IMR-90 (cell line): ENCODE data around the gene HNMT. TPM values are rescaled to one million over a fixed set of nuclear protein-coding genes. Genes with fewer than 3 reads are reported as not detected.

Experiments
- ATAC-seq: fragments of 200-7000 bp; cut with Tn5 transposase; 2 replicates; pipeline ENCODE4 v1.9.1; 2020; ENCODE audit warnings: low read depth, mild to moderate bottlenecking, moderate library complexity
- BruUV-seq: library from RNA; stranded (reverse); fragments of 400-500 nt; replicated peaks from 2 replicates; lab custom pipeline; 2021; lab: Mats Ljungman, UMichigan
- CTCF ChIA-PET: fragments of 300-600 bp; formaldehyde crosslinking; extraction: SDS; loops from one replicate; lab custom pipeline; 2021; ENCODE audit warnings: antibody characterized with exemption; lab: Yijun Ruan, JAX
- POLR2A ChIA-PET: fragments of 300-600 bp; sonication (Branson Sonifier 250); formaldehyde crosslinking; loops from one replicate; lab custom pipeline; 2022; ENCODE audit warnings: antibody characterized with exemption; ENCODE audit not compliant: unreplicated experiment; lab: Charles Lee
- DNase-seq: peaks from one replicate; pipeline ENCODE4 v3.0.0; 2013
- H2AFZ ChIP-seq: replicated peaks from 2 replicates; pipeline ENCODE3; 2013; ENCODE audit warnings: low read length, mild to moderate bottlenecking; ENCODE audit not compliant: poor library complexity
- H2AK5ac ChIP-seq: 2 replicates; pipeline ENCODE4 v1.6.1; 2013; ENCODE audit warnings: low read depth, low read length, inconsistent platforms
- H2AK9ac ChIP-seq: replicated peaks from 2 replicates; pipeline ENCODE3; 2013; ENCODE audit warnings: mild to moderate bottlenecking, low read depth, low read length, moderate library complexity; ENCODE audit not compliant: poor library complexity
- H2BK120ac ChIP-seq: 2 replicates; pipeline ENCODE4 v1.6.1; 2013; ENCODE audit warnings: low read depth, low read length, inconsistent platforms
- H2BK15ac ChIP-seq: 3 replicates; pipeline ENCODE4 v1.6.1; 2013; ENCODE audit warnings: low read depth, low read length, inconsistent platforms
- H2BK20ac ChIP-seq: 2 replicates; pipeline ENCODE4 v1.6.1; 2013; ENCODE audit warnings: low read depth, mild to moderate bottlenecking, inconsistent platforms, low read length, moderate library complexity
- H2BK5ac ChIP-seq: 2 replicates; pipeline ENCODE4 v1.6.1; 2013; ENCODE audit warnings: mild to moderate bottlenecking, low read depth, low read length, inconsistent platforms; ENCODE audit not compliant: poor library complexity, severe bottlenecking
- H3K14ac ChIP-seq: replicated peaks from 2 replicates; pipeline ENCODE4 v1.6.1; 2013; ENCODE audit warnings: low read depth, low read length, inconsistent platforms
- H3K18ac ChIP-seq: 2 replicates; pipeline ENCODE4 v1.6.1; 2013; ENCODE audit warnings: low read depth, low read length, control low read depth
- H3K23ac ChIP-seq: 2 replicates; pipeline ENCODE4 v1.6.1; 2013; ENCODE audit warnings: low read depth, low read length, inconsistent platforms
- H3K27ac ChIP-seq: 2 replicates; pipeline ENCODE4 v1.5.1; 2013; ENCODE audit warnings: mild to moderate bottlenecking, control low read depth, low read length; ENCODE audit not compliant: insufficient read depth
- H3K27me3 ChIP-seq: 2 replicates; pipeline ENCODE4 v1.6.1; 2013; ENCODE audit warnings: low read length; ENCODE audit not compliant: control insufficient read depth, insufficient read depth
- H3K36me3 ChIP-seq: 2 replicates; pipeline ENCODE4 v1.6.1; 2013; ENCODE audit warnings: low read length, mixed read lengths; ENCODE audit not compliant: control insufficient read depth, insufficient read depth
- H3K4ac ChIP-seq: 2 replicates; pipeline ENCODE4 v1.6.1; 2013; ENCODE audit warnings: low read depth, low read length, inconsistent platforms
- H3K4me1 ChIP-seq: 2 replicates; pipeline ENCODE4 v1.6.1; 2013; ENCODE audit warnings: low read length, mixed read lengths; ENCODE audit not compliant: control insufficient read depth, insufficient read depth
- H3K4me2 ChIP-seq: 2 replicates; pipeline ENCODE4 v1.6.1; 2013; ENCODE audit warnings: low read depth, mild to moderate bottlenecking, control low read depth, low read length, moderate library complexity
- H3K4me3 ChIP-seq: 2 replicates; pipeline ENCODE4 v1.5.1; 2013; ENCODE audit warnings: low read depth, mild to moderate bottlenecking, control low read depth, low read length, moderate library complexity; ENCODE audit not compliant: insufficient read depth
- H3K56ac ChIP-seq: 2 replicates; pipeline ENCODE4 v1.6.1; 2013; ENCODE audit warnings: low read length, inconsistent platforms; ENCODE audit not compliant: insufficient read depth; ENCODE audit errors: extremely low read depth
- H3K79me1 ChIP-seq, 2 experiments: 2 replicates each; pipeline ENCODE4 v1.6.1; 2013; ENCODE audit warnings: low read length in 2 of 2, inconsistent platforms in 1 of 2, low read depth in 1 of 2
- H3K9ac ChIP-seq: 2 replicates; pipeline ENCODE4 v1.6.1; 2013; ENCODE audit warnings: low read depth, low read length, control low read depth
- H3K9me1 ChIP-seq: 2 replicates; pipeline ENCODE4 v1.6.1; 2013; ENCODE audit warnings: low read length, inconsistent platforms; ENCODE audit not compliant: insufficient read depth
- H3K9me3 ChIP-seq: 2 replicates; pipeline ENCODE4 v1.6.1; 2013; ENCODE audit warnings: low read length; ENCODE audit not compliant: control insufficient read depth, insufficient read depth
- H4K20me1 ChIP-seq: 2 replicates; pipeline ENCODE4 v1.6.1; 2013; ENCODE audit warnings: low read length, inconsistent platforms; ENCODE audit not compliant: insufficient read depth
- H4K5ac ChIP-seq: 2 replicates; pipeline ENCODE4 v1.6.1; 2013; ENCODE audit warnings: mild to moderate bottlenecking, low read depth, low read length, control low read depth
- H4K8ac ChIP-seq, 2 experiments: 2 replicates each; pipeline ENCODE4 v1.6.1; 2013; ENCODE audit warnings: low read depth in 2 of 2, low read length in 2 of 2, control low read depth in 1 of 2, inconsistent platforms in 1 of 2
- H4K91ac ChIP-seq: 2 replicates; pipeline ENCODE4 v1.6.1; 2013; ENCODE audit warnings: low read depth, low read length, inconsistent platforms; ENCODE audit not compliant: insufficient read depth
- BHLHE40 ChIP-seq: fragments of 150-350 bp; IDR thresholded peaks from 2 replicates; pipeline ENCODE4 v1.6.1; 2016; ENCODE audit warnings: mild to moderate bottlenecking, low read depth, low read length
- CEBPB ChIP-seq: IDR thresholded peaks from 2 replicates; pipeline ENCODE4 v1.6.1; 2012; ENCODE audit warnings: low read depth, low read length, improper control_type of control experiment
- ELK1 ChIP-seq: fragments of 150-350 bp; IDR thresholded peaks from 2 replicates; pipeline ENCODE4 v1.6.1; 2016; ENCODE audit warnings: low read depth, mild to moderate bottlenecking, low read length, moderate library complexity, borderline replicate concordance
- MAFK ChIP-seq: IDR thresholded peaks from 2 replicates; pipeline ENCODE4 v1.6.1; 2012; ENCODE audit warnings: low read depth, low read length, improper control_type of control experiment
- MXI1 ChIP-seq: IDR thresholded peaks from 2 replicates; pipeline ENCODE4 v1.6.1; 2012; ENCODE audit warnings: low read depth, mild to moderate bottlenecking, low read length, moderate library complexity, borderline replicate concordance
- POLR2A ChIP-seq: IDR thresholded peaks from 2 replicates; pipeline ENCODE4 v1.6.1; 2012; ENCODE audit warnings: mild to moderate bottlenecking, low read depth, low read length
- RAD21 ChIP-seq: IDR thresholded peaks from 2 replicates; pipeline ENCODE4 v1.6.1; 2012; ENCODE audit warnings: low read length, improper control_type of control experiment
- RFX5 ChIP-seq: IDR thresholded peaks from 2 replicates; pipeline ENCODE4 v1.8.0; 2012; ENCODE audit warnings: low read depth, mild to moderate bottlenecking, low read length, moderate library complexity
- WGBS, 2 experiments: methylation state at CpG; one replicate each; pipeline versions ENCODE4 v1.1.5 to v1.1.7; 2013; ENCODE audit warnings: missing lambda C conversion rate in 2 of 2; ENCODE audit not compliant: insufficient read length in 1 of 2; ENCODE audit errors: extremely low coverage in 2 of 2; 5-methylcytosine and 5-hydroxymethylcytosine counted together
- dilution Hi-C: fragments of 300-500 bp; cut with HindIII; formaldehyde crosslinking; loops from one replicate; pipeline ENCODE4 v1.14.3; 2018; ENCODE audit warnings: low sequenced_read_pairs; ENCODE audit not compliant: unreplicated experiment
- in situ Hi-C: fragments of 300-500 bp; cut with MboI; formaldehyde crosslinking; loops from 3 replicates; pipeline ENCODE4 v1.14.3; 2019; ENCODE audit warnings: low sequenced_read_pairs, inconsistent platforms, mixed read lengths
- intact Hi-C: fragments of 100-400 bp; cut with micrococcal nuclease; formaldehyde crosslinking; loops from 2 replicates; pipeline ENCODE4 v1.10.0; 2022
- polyA plus RNA-seq, 3 experiments: library from polyadenylated mRNA; depleted of rRNA; stranded (reverse); fragments of >200 nt; gene quantifications; 2 replicates each; pipeline ENCODE4 v1.2.3, GENCODE V29; 2012; ENCODE audit warnings: low replicate concordance in 1 of 3
- total RNA-seq: library from RNA; depleted of rRNA; stranded (reverse); fragments of >200 nt; gene quantifications from 2 replicates; pipeline ENCODE4 v1.2.3, GENCODE V29; 2012

The HNMT gene
- total and polyA plus RNA-seq, 2 of the 4 experiments (the other 2 are of a cell fraction): 6.4 to 14.2 TPM

- Histone ChIP-seq H3K4ac (no peak overlapping the region), H3K36me3 (no peaks in the 10 kb centered on the region), H3K79me1 (no peaks in the 10 kb centered on the region), H3K27me3 (no peaks in the 10 kb centered on the region), H2AK5ac (no peak overlapping the region), H2BK120ac (no peak overlapping the region), H3K4me3 (no peak overlapping the region), H4K91ac (no peak overlapping the region), H3K9me3 (no peaks in the 10 kb centered on the region), H2BK15ac (no peak overlapping the region), H3K18ac (no peak overlapping the region), H3K27ac (no peak overlapping the region), H3K4me1 (no peaks in the 10 kb centered on the region), H4K20me1 (no peaks in the 10 kb centered on the region), H3K9ac (no peak overlapping the region), H3K9me1 (no peaks in the 10 kb centered on the region), H2AK9ac (no peak overlapping the region), H3K56ac (no peak overlapping the region), H3K23ac (no peak overlapping the region), H3K4me2 (no peak overlapping the region), H2BK5ac (no peak overlapping the region), H3K14ac (no peak overlapping the region), H2BK20ac (no peak overlapping the region), H4K8ac (no peak overlapping the region), H4K5ac (no peak overlapping the region), H2AFZ (no peak overlapping the region)
- TF ChIP-seq POLR2A (no peak), MXI1 (no peak), ELK1 (no peak), MAFK (no peak), BHLHE40 (no peak), RAD21 (no peak), RFX5 (no peak), CEBPB (no peak)
- no TSS peak for BruUV-seq
- ATAC-seq (no peak), DNase-seq (no peak)
- POLR2A ChIA-PET: no interaction called here
- dilution Hi-C loops (no loop called here), in situ Hi-C loops (no loop called here), intact Hi-C loops (no loop called here)
- CTCF ChIA-PET: no interaction called here
- WGBS, 2 experiments: 95% methylated on average over 2 of the region's 3 CpGs; no CpG with 5 or more reads in 1 of the 2 experiments
These were observed 48.7 kb downstream of the HNMT start for GRCh38 chr2:138012968-138013367.
